Measurements from ENCODE around the gene CACNA1G. TPM values are rescaled to one million over a fixed set of nuclear protein-coding genes. Genes with fewer than 3 reads are reported as not detected.

The CACNA1G gene
- total and polyA plus RNA-seq, 2 donors (not counting 3 experiments of a cell fraction or from before 2014, with no cell fraction given): not detected

DNA sequence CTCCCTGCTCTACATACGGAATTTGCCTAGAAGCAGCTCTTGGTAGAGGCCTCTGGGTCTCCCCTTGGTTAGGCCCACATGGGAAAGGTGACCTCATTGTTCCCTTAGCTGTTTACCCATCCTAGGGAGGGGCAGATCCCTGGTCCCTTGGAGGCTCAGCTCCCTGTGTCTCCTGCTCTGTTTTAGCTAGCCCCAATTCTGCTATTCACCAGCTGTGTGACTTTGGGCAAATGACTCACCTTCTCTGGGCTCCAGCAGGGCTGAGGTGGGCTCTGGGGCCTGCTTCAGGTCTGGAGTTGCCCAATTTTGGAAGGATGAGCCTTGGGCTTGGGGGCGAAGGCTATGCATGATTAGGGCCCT, 78.1 kb downstream of the CACNA1G start:
- no peak overlapping the region for H3K9ac ChIP-seq (replicated peaks; ENCODE audit: extremely low read depth, insufficient read depth, low read length)
- no peaks in the 10 kb centered on the region for H3K9me3 ChIP-seq (replicated peaks; ENCODE audit: control insufficient read depth, insufficient read depth, low read length)
- intact Hi-C loops (cut with micrococcal nuclease): no loop called here
- FAIRE-seq (no peak), DNase-seq (ENCODE audit: low read depth, low spot score) (no peak)
- peaks cover 46% of the 10 kb centered on the region for H3K4me1 ChIP-seq (ENCODE audit: control insufficient read depth, extremely low read depth, insufficient read depth, low read length)
- peak overlapping the region; percentile 72 for H3K27ac ChIP-seq (ENCODE audit: insufficient read depth, low read depth, low read length)
- ChIA-PET POLR2A (interaction anchor here (2.8 kb wide), 1 partner anchor 23 kb away, joined by 23 read pairs; no protein-coding TSS in a partner anchor), CTCF (interaction anchor here (0.8 to 7.0 kb wide), 13 partner anchors 11 to 241 kb away, joined by 3 to 96 read pairs (median 7); partner anchors contain the start of gene LRRC59)
- BruUV-seq (replicated peaks): no TSS peak
- no peaks in the 10 kb centered on the region for H3K36me3 ChIP-seq (ENCODE audit: control insufficient read depth in 2 of 2, extremely low read depth in 1 of 2, insufficient read depth in 2 of 2, low read length in 2 of 2)
- no peaks in the 10 kb centered on the region for H4K20me1 ChIP-seq (replicated peaks; ENCODE audit: control insufficient read depth, extremely low read depth, insufficient read depth, low read length)
- H3K4me3 ChIP-seq (replicated peaks in 1 of 3; ENCODE audit: insufficient read depth in 1 of 3, low read depth in 1 of 3, low read length in 3 of 3): no peak overlapping the region
- H3K27me3 ChIP-seq (ENCODE audit: control insufficient read depth in 2 of 2, insufficient read depth in 2 of 2, low read length in 2 of 2): no peaks in the 10 kb centered on the region
- no peaks in the 10 kb centered on the region for H3K9me1 ChIP-seq (replicated peaks; ENCODE audit: control insufficient read depth, extremely low read depth, insufficient read depth, low read length)
- TF ChIP-seq MYC (IDR thresholded peaks at IDR 0.05; ENCODE audit: low read depth, low read length) (no peak), POLR2A (IDR thresholded peaks at IDR 0.05; ENCODE audit: low read depth, low read length) (no peak), POLR2AphosphoS5 (IDR thresholded peaks at IDR 0.05; ENCODE audit: insufficient read depth, low read depth, low read length) (no peak), FOS (IDR thresholded peaks at IDR 0.05; ENCODE audit: borderline replicate concordance, insufficient read depth, low read length) (no peak), EZH2 (IDR thresholded peaks at IDR 0.05; ENCODE audit: borderline replicate concordance, low read depth, low read length, severe bottlenecking) (no peak), GATA2 (IDR thresholded peaks at IDR 0.05; ENCODE audit: insufficient read depth, insufficient read length, low read depth, low read length) (no peak), JUN (IDR thresholded peaks at IDR 0.05; ENCODE audit: borderline replicate concordance, insufficient read depth, insufficient read length, low read depth) (no peak)
- TF ChIP-seq, protein P1, sequence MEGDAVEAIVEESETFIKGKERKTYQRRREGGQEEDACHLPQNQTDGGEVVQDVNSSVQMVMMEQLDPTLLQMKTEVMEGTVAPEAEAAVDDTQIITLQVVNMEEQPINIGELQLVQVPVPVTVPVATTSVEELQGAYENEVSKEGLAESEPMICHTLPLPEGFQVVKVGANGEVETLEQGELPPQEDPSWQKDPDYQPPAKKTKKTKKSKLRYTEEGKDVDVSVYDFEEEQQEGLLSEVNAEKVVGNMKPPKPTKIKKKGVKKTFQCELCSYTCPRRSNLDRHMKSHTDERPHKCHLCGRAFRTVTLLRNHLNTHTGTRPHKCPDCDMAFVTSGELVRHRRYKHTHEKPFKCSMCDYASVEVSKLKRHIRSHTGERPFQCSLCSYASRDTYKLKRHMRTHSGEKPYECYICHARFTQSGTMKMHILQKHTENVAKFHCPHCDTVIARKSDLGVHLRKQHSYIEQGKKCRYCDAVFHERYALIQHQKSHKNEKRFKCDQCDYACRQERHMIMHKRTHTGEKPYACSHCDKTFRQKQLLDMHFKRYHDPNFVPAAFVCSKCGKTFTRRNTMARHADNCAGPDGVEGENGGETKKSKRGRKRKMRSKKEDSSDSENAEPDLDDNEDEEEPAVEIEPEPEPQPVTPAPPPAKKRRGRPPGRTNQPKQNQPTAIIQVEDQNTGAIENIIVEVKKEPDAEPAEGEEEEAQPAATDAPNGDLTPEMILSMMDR (IDR thresholded peaks at IDR 0.05; ENCODE audit: extremely low read depth in 1 of 2, insufficient read depth in 1 of 2, low read depth in 1 of 2, low read length in 2 of 2): no peak
- TF ChIP-seq, protein P2, sequence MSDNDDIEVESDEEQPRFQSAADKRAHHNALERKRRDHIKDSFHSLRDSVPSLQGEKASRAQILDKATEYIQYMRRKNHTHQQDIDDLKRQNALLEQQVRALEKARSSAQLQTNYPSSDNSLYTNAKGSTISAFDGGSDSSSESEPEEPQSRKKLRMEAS (IDR thresholded peaks at IDR 0.05; ENCODE audit: insufficient read depth, insufficient read length): no peak
- no peaks in the 10 kb centered on the region for H3K79me2 ChIP-seq (ENCODE audit: control insufficient read depth, insufficient read depth, low read length)
- no peak overlapping the region for H2AFZ ChIP-seq (ENCODE audit: low read depth, low read length)
- dilution Hi-C loops (cut with MboI; ENCODE audit: extremely low pct_ligation_motif_present, low sequenced_read_pairs): no loop called here
- peak overlapping the region; percentile 36 for H3K4me2 ChIP-seq (ENCODE audit: insufficient read depth, low read length)

Measured in endothelial cell of umbilical vein (primary cell).